ENCODE results near the gene ERP44.

ERP44 gene

DNA sequence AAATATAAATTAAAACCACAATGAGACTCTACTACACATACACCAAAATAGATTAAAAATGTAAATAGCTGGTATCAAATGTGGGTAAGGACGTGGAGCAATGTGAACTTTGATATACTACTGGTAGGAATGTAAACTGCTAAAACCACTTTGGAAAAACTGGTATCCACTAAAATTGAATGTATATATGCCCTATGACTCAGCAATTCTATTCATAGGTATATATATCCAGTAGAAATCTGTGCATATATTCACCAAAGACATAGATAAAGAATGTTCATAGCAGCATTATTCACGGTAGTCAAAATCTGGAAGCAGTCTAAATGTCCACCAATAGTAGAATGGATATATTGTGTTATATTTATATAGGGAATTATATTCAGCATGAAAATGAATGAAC, 85.2 kb downstream of the ERP44 start:
- Histone ChIP-seq H3K27me3 (ENCODE audit: control insufficient read depth, low read length) (no peaks in the 10 kb centered on the region), H3K36me3 (ENCODE audit: control insufficient read depth, low read length) (peaks cover 70% of the 10 kb centered on the region), H3F3A (ENCODE audit: control insufficient read depth, insufficient read depth) (0 out of 2 replicates have a peak, but pooled peaks cover 8% of the 10 kb centered on the region), H3K27ac (ENCODE audit: low read depth, low read length) (no peak overlapping the region), H3K4me3 (ENCODE audit: low read length) (no peak overlapping the region), H3K9me2 (replicated peaks; ENCODE audit: control insufficient read depth, low read length) (no peaks in the 10 kb centered on the region), H4K20me1 (ENCODE audit: control insufficient read depth, insufficient read depth, low read depth, low read length) (no peaks in the 10 kb centered on the region), H3K4me1 (ENCODE audit: control insufficient read depth, low read length) (peaks cover 12% of the 10 kb centered on the region), H3K4me2 (ENCODE audit: low read length) (no peak overlapping the region), H3K9me3 (ENCODE audit: control insufficient read depth, insufficient read depth, low read length) (peaks cover 4% of the 10 kb centered on the region; the same call in 1 of the 2 replicates), H3K79me2 (ENCODE audit: control insufficient read depth, low read length) (no peaks in the 10 kb centered on the region)
- no peak for TF ChIP-seq EZH2phosphoT487 (IDR thresholded peaks at IDR 0.05; ENCODE audit: borderline replicate concordance, low read length)
- TF ChIP-seq, protein P1, sequence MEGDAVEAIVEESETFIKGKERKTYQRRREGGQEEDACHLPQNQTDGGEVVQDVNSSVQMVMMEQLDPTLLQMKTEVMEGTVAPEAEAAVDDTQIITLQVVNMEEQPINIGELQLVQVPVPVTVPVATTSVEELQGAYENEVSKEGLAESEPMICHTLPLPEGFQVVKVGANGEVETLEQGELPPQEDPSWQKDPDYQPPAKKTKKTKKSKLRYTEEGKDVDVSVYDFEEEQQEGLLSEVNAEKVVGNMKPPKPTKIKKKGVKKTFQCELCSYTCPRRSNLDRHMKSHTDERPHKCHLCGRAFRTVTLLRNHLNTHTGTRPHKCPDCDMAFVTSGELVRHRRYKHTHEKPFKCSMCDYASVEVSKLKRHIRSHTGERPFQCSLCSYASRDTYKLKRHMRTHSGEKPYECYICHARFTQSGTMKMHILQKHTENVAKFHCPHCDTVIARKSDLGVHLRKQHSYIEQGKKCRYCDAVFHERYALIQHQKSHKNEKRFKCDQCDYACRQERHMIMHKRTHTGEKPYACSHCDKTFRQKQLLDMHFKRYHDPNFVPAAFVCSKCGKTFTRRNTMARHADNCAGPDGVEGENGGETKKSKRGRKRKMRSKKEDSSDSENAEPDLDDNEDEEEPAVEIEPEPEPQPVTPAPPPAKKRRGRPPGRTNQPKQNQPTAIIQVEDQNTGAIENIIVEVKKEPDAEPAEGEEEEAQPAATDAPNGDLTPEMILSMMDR (IDR thresholded peaks at IDR 0.05; ENCODE audit: low read depth, low read length, poor library complexity, severe bottlenecking) = no peak

DNA sequence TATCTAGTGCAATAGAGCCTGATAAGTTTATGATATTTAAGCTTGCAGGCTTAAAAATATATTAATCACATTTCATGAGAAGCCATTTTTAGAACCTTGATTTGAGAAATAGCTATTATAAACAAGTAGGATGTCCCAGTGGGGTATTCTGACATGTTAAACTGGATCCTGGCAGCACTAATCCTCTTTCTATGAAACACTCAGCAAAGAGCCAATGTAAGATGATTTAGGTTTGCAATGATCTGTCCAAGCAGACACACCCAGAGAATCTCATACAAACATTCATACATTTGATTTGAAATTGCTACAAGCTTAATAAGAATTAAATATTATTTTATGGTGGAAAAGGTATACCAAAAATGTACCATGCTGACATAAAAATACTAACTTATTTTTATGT, 86.5 kb downstream of the ERP44 start:
- H3K27ac ChIP-seq (ENCODE audit: low read depth, low read length) = no peak overlapping the region
- no peaks in the 10 kb centered on the region for H3K9me2 ChIP-seq (replicated peaks; ENCODE audit: control insufficient read depth, low read length)
- peaks cover 4% of the 10 kb centered on the region; the same call in 1 of the 2 replicates for H3K9me3 ChIP-seq (ENCODE audit: control insufficient read depth, insufficient read depth, low read length)
- no peak for TF ChIP-seq EZH2phosphoT487 (IDR thresholded peaks at IDR 0.05; ENCODE audit: borderline replicate concordance, low read length)
- TF ChIP-seq, protein P1 (IDR thresholded peaks at IDR 0.05; ENCODE audit: low read depth, low read length, poor library complexity, severe bottlenecking) = no peak
- H3K79me2 ChIP-seq (ENCODE audit: control insufficient read depth, low read length) = no peaks in the 10 kb centered on the region
- no peaks in the 10 kb centered on the region for H3K27me3 ChIP-seq (ENCODE audit: control insufficient read depth, low read length)
- peaks cover 65% of the 10 kb centered on the region for H3K36me3 ChIP-seq (ENCODE audit: control insufficient read depth, low read length)
- peaks cover 12% of the 10 kb centered on the region for H3K4me1 ChIP-seq (ENCODE audit: control insufficient read depth, low read length)
- no peaks in the 10 kb centered on the region for H4K20me1 ChIP-seq (ENCODE audit: control insufficient read depth, insufficient read depth, low read depth, low read length)
- H3F3A ChIP-seq (ENCODE audit: control insufficient read depth, insufficient read depth) = 0 out of 2 replicates have a peak, but pooled peaks cover 8% of the 10 kb centered on the region
- no peak overlapping the region for H3K4me3 ChIP-seq (ENCODE audit: low read length)
- H3K4me2 ChIP-seq (ENCODE audit: low read length) = no peak overlapping the region

- TF ChIP-seq EZH2phosphoT487 (IDR thresholded peaks at IDR 0.05; ENCODE audit: borderline replicate concordance, low read length) = no peak
- TF ChIP-seq, protein P1 (IDR thresholded peaks at IDR 0.05; ENCODE audit: low read depth, low read length, poor library complexity, severe bottlenecking) = peak; percentile 52
- Histone ChIP-seq H3K4me1 (ENCODE audit: control insufficient read depth, low read length) (peaks cover 5% of the 10 kb centered on the region), H4K20me1 (ENCODE audit: control insufficient read depth, insufficient read depth, low read depth, low read length) (no peaks in the 10 kb centered on the region)
Measured at GRCh38 chr9:100011062-100011681, 87.6 kb downstream of the ERP44 start.

More at GRCh38 chr9:100011062-100011681, 87.6 kb downstream of the ERP44 start:
- H3K9me2 ChIP-seq (replicated peaks; ENCODE audit: control insufficient read depth, low read length) = no peaks in the 10 kb centered on the region
- H3K36me3 ChIP-seq (ENCODE audit: control insufficient read depth, low read length) = peaks cover 68% of the 10 kb centered on the region
- H3K27me3 ChIP-seq (ENCODE audit: control insufficient read depth, low read length) = no peaks in the 10 kb centered on the region
- no peak overlapping the region for H3K4me3 ChIP-seq (ENCODE audit: low read length)
- no peak overlapping the region for H3K4me2 ChIP-seq (ENCODE audit: low read length)
- H3K27ac ChIP-seq (ENCODE audit: low read depth, low read length) = no peak overlapping the region
- H3F3A ChIP-seq (ENCODE audit: control insufficient read depth, insufficient read depth) = 0 out of 2 replicates have a peak, but pooled peaks cover 8% of the 10 kb centered on the region
- peaks cover 4% of the 10 kb centered on the region; the same call in 1 of the 2 replicates for H3K9me3 ChIP-seq (ENCODE audit: control insufficient read depth, insufficient read depth, low read length)
- H3K79me2 ChIP-seq (ENCODE audit: control insufficient read depth, low read length) = no peaks in the 10 kb centered on the region

All from DOHH2 (cell line).